OCI-M1 (cell line): Measurements from ENCODE around the gene FAM72B.
"Not testable (repeated sequence)": the region's sequence is repeated elsewhere in the genome, so short reads cannot be mapped to it uniquely, and the experiment has no call there.

Experiments
- DNase-seq: peaks from one replicate; lab custom pipeline; 2025; lab: John Stamatoyannopoulos, UW

FAM72B gene

DNA sequence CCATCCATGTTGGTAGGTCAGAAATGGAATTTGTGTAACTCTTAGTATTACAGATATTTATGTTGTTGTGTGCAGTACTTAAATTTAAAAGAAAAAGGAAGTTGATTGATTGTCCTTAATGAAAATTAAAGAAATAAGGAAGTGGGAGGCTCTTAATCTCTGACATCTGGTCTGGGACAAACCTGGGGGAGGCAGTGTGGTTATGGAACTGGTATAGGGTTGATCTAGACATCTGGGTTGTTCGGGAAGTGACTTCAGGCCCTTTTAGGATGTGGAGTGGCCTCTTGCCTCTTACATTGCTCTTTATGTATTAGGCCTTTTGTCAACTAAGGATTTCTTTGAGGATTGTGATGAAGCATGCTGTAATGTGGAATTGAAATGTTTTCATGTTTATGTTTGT lies 16.1 kb upstream of the FAM72B start:
- DNase-seq: not testable (repeated sequence)

DNA sequence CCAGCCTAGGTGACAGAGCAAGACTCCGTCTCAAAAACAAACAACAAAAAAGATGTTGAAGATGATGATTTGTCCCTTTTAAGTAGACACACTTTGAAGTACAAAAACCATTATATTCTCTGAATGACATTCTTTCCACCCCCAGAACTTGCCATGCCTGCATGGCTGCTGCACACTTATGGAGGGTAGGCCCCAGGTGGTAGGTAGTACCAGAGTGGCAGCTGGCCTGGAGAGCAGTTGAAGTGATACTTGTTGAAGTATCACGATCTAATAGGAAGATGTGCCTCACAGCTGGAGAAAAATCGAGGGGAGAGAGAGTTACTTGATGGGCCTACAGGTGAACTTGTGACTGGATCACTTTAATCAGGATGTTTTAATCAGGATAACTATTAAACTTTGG lies 15.6 kb upstream of the FAM72B start:
- not testable (repeated sequence) for DNase-seq

DNA sequence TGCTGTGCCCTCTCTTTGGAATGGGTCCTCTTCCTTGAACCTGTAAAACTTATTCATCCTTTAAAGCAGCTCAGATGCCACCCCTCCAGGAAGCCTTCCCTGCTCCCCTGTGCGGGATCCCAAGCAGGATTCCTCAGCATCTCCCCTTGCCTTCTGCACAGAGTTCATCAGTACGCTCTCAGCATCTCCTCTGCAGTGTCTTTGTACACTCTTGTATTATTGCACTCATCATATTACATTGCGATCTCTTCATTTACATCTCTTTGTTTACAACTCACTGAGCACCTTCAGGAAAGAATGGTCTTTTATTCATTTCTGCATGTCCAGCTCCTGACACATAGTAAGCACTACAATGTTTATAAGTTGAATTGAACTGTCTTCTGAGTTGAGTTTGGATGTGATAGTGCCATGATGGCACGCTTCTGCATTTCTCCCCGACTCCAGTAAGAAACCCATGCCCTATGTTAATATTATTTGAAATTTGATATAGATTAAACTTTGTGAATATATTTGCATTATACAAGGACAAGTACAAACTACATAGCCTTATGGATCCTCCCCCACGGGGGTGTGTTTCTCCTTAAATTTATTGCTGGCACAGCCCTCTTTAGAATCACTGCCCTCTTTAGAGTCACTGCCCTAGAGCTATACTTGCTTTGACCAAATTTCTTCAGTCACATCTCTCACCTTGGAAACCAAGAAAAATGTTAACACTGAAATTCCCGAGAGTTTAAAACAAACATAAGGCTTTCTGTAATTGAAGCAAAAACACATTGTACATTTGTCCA lies 13.1 kb upstream of the FAM72B start:
- DNase-seq: not testable (repeated sequence)

DNA sequence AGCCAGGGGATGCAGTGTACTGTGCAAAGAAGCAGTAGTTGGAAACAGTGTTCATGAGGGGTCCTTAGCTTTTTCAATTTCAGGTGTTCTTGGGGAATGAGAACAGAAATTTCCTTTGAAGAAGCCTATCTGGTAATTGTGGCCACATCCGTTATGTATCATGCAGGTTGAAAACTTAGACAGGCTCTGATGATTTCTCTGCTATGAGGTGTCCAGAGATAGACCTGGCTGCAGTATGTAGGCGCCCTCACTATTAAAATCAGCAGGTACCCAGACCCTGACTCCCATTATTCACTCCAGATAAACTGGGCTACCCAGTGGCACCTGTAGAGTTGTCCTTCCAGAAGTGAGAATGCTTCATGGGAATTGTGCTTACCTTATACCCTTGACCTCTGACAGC lies 8.4 kb upstream of the FAM72B start:
- DNase-seq: not testable (repeated sequence)

DNA sequence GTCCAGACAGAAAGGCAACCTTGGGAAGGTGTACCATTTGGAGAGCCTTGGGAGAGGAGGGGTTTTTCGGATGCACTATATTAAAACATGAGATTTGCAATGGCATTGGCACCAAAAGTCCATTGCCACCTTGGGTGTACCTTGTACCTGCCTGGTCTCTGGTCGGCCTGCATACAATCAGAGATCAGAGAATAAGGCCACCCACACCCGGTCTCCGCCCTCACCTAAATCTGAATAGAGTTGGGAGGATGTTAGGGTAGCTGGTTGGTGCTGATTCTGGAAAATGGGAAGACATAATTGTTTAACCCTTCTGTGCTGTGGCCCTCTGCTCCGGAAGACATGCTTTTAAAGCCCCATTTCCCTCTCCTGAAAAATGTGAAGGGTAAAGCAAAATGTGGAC lies 3.8 kb upstream of the FAM72B start:
- DNase-seq: not testable (repeated sequence)

DNA sequence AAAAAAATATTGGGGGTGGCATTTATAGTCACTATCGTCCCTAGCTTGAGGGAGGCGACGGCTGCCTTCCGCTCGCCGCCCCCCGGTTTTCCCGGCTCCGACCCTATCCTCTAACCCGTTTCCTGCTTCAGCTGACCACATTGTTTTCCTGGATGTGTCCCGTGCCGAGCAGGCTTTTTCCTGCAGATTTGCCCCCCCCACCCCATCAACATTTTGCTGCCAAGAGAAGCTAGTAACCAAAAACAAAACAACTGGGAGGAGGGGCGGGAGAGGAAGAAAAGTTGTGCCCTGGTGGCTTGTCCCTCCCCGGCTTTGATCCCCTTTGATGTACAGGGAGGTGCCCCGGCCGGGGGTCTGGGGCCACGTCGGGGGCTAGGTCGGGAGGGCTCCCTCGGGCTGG lies 2.1 kb upstream of the FAM72B start:
- DNase-seq: not testable (repeated sequence)

DNA sequence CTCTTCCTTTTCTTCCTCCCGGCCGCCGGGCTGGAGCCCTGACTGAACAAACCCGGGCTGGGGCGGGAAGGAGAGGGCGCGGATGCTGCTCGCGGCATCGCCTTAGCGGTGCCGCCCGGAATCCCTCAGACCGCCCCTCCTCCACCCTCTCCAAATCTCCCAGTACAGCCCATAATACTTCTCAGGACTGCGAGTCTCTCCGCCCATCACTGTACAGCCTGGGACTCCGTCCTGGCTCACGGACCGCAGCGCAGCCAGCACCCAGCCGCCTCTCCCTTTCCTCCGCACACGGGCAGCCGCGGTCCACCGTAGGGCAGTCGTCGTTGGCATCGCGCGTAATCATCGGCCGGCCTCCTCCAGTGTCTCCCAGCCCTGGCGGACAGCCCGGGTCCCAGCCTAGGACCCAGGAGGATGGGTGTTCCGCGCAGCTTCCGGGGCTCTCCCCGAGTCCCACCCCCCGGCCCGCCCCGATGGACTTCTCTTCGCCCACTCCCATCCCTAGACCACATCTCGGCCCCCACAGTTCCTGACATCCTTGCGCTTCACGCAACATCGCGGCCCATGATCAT lies 1.1 kb upstream of the FAM72B start:
- not testable (repeated sequence) for DNase-seq

DNA sequence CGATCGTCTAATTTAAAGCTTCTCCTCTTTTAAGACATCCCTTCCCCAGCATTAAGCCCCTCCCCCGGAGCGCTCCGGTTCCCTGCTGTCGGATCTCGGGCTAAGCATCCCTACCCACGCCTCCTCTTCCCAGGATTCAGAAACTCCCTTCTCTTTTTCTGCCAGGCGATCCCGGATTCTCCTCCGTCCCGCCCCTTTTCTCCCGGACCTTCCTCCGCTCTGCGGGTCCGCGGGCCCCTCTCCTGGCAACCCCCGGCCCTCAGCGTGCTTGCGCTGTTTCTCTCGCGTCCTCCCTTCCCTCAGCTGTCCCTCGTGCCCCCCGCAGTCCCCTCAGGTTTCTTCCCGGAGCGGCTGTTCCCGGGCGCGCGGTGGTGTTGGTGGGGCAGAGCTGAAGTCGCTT lies 273 bp downstream of the FAM72B start:
- not testable (repeated sequence) for DNase-seq

DNA sequence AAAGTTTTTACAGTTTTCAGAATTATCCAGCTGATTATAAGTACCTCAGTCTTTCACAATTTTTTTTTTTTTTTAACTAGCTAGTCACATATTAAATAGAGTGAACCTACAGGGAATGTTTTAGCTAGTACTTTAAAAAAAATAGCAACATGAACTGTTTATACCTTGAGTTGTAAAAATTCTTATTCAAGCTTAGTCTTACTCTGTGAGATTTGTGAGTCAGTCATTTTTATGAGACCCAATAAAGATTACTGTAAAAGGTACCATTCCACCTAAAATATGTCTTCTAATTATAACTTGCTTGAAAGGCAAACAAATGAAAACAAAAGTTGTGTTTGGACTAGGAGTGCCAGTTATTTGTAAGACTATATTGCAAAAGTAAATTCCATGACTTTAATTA lies 5.9 kb downstream of the FAM72B start:
- DNase-seq: not testable (repeated sequence)

DNA sequence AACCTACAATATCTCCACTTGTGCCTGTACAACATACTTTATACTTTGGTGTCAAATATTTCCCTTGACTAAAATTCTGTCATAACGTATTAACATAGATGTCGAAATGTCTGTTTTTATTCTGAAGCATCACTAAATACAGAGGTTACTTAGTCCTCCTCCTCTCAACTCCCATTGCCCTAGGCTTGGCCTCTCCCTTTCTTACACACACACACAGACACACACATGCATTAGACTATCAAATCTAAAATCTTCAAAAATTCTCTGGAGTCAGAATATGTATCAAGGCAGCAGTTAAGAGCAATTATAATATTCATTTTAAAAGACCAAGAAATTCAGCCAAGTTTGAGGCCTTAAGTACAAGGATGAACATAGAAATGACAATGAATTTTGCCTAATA lies 7.5 kb downstream of the FAM72B start:
- DNase-seq: not testable (repeated sequence)

DNA sequence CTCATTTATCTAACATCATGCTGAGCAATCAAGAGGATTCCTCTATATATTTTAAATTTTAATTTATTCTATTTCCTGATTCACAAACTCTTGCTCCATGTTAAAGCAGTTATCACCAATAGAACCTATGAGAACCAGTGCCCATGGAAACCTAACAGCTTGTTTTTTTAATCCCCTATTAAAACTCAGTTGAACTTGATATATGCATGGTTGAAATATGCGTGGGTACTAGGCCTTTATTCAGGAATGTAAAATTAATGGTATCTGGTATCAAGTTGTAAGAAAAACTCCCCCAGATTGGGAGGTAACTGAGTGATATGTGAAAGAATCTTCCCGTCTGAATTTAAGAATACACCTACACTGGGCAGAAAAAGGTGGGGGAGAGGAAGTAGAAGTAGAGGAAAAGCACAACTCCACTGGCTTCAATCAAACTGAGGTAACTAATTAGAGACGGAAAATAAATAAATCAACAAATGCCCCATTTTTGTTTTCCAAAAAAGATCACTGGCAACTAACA lies 15.9 kb downstream of the FAM72B start:
- DNase-seq: not testable (repeated sequence)

DNA sequence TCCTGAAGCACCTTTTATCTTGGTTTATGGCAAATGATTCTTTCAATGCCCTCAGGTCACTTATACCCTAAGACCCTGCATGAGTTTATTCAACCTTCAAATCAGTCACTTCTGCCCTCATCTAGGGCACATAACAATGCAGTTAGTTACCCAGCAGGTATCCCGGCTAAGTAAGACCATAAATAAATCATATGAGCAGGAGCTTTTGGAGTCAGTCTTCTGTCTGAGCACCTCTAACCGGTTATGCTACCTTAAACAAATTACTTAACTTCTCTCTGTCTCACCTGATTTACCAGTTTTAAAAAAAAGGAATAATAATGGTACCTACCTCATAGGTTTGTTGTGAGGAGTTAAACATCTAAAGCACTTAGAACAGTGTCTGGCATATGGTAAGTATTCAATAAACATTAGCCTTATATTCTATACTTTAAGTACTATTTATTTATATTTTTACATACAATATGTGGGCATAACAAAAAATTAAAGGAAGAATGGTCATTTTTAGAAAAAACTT lies 16.9 kb downstream of the FAM72B start:
- not testable (repeated sequence) for DNase-seq

DNA sequence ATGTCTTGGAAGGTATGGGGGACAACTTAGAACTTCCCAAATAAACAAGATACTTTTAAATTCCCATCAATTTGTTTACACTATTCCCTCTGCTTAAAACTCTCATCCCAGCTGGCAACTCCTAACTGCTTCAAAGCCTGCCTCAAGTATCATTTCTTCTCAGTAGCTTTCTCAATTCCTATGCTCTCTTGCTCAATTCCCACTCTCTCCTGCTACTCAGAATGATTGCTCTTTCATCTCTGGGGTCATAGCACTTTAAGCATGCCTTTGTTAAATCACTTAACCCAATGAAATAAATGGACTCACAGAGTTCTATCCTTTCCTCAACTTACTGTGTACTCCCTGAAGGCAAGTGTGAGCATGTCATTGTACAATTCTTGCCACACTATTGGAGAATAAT lies 18.8 kb downstream of the FAM72B start:
- not testable (repeated sequence) for DNase-seq

DNA sequence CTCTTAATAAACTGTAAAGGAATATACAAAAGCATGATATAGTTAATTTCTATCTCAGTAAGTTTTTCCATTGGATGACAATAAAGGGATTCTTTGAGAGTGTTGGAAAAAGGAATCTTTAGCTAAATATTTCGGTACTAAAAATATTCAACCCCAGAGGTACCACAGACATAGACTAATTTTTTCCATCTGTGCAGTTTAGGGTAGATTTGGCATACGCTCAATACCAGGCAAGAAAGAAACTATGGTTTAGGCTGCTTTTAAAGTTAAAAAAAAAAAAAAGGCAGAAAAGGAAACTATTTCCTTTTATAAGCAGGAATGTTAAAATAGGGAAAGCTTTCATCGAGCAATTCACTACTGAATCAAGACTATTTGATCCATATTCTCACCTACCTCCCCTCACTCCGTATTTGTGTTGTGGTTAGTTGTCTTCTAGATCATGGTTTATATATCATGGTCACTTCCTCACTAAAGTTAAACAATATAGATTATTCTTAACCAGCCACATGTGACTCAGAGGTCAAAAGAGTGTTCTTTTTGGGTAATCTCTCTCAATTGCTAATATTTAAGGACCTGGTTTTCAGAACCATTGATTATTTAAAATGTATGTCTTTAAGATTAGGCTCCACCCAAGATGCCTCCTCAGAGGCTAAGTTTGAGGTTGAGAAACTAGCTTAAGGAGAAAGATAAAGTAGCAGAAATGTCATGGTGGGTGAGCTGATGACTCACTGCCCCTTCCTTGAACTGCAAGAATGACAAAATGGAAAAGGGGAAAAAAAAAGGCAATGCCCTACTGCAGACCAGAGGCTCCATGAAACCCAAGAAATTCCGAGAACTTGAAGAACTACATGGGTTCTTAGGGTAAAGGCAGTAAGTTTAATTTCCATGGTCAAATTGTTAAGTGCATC lies 20.0 kb downstream of the FAM72B start:
- peak; percentile 84 for DNase-seq

DNA sequence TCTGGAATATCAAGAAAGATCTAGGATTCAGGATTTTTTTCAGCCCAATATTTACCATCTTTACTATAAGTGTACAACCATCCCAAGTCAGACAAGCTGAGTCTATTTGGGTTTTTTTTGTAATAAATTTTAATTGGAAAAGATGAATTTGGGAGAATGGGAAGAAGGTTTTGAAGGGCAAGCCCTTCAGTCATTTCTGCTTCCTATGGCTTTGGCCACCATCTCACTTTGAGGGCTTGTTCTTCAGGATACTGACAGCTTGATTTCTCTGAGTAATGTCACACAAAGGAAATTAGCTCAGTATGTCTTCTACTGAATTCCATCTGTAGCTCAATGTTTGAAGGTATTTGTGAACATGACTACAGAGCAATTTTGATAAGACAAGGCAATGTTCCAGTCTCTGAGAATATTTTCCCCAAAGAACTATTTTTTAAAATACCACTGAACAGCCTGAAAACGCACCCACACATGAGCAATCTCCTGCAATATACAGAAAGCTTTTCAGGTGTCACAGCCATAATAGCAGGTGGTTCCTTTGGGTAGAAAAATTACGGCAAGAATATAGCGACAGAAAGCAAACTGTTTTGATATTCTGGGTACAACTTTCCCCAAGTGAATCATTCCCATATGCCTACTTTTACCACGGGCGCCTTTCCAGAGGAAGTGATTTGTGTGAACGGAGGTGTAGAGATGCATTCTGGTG lies 22.8 kb downstream of the FAM72B start:
- DNase-seq: not testable (repeated sequence)

DNA sequence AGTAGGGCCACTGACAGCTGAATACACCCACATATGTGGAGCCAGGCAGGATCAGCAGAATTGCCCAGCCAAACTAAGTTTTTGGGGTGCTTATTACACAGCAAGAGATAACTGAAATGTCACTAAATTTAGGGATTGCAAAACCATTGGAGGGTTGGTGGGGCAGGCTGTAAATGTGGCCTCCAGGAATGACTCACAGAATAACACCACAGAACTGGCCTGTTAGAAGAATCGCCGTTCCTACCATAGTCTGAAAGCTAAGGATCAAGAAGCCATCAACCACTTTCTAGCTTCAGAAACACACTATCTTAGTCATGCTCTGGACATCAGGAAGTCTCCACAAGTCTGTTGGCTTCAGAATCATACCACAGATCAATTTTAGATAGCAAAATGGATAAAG lies 24.0 kb downstream of the FAM72B start:
- peak; percentile 31 for DNase-seq

DNA sequence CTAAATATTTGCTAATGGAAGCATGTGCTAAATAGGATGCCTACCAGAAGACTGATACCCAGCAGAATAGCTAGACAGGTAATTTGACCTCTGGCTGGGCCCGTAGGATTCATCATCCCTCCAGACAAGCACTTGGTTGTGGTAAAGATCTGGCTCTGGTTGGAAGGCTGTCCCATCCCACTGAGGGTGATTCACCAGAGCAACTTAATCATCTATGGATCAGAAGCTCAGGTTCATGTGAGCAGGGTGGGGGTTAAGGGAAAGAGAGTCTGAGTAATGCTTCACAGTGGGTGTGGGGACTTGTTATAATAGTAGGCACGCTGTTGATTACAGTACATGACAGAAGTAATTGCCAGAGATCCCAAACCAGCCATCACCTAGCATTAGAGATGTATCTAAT lies 26.5 kb downstream of the FAM72B start:
- not testable (repeated sequence) for DNase-seq

DNA sequence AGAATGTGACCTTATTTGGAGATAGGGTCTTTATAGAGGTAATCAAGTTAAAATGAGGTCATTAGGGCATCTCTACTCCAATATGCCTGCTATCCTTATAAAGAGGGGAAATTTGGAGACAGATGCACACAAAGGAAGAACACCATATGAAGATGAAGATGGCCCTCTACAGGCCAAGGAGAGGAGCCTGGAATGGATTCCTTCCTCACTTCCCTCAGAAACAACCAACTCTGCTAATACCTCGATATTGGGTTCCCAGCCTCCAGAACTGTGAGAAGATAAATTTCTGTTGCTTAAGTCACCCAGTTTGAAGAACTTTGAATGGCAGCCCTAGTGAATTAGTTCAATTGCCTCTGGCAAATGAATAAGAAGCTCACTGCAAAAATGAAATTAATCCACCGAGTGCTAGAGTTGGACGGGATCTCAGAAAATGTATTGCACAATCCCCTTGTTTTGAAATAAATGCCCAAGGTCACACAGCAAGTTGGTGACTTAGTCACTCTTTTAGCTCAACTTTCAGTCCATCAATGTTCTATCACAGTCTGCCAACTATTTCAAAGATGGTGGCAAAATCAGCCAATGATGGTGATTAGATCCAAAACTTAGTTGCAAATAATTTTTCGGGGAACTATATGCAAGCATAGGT lies 27.1 kb downstream of the FAM72B start:
- not testable (repeated sequence) for DNase-seq

DNA sequence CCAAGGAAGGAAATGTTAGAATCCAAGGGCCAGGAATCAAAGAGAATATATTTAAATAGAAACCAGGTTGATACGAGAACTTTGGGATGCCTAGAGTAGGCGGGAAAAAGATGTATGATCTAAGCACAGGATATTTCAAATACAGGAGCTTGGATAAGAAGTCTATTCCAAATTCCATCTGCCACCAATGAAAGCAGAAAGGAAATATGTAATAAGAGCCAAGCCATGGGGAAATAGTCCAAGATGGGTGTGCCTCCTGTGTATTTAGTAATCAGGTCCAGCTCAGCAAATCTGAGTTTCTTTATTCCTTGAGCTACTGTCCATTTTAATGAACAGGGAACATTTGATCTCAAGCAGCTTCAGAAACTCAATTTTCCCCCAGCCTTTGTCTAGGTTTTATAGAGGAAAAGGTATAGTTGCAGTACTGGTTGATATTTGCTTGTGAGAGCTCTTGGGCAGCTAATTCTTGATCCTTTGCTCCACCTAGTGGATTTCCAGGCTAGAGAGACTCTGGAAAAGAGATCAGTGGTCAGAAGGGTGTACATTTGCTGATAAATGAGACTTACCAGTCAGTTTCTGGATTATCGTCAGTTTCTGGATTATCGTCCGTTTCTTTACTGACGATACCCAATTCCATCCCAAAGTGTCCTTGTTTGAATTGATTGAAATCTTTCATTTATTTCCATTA lies 28.3 kb downstream of the FAM72B start:
- DNase-seq: peak; percentile 72

DNA sequence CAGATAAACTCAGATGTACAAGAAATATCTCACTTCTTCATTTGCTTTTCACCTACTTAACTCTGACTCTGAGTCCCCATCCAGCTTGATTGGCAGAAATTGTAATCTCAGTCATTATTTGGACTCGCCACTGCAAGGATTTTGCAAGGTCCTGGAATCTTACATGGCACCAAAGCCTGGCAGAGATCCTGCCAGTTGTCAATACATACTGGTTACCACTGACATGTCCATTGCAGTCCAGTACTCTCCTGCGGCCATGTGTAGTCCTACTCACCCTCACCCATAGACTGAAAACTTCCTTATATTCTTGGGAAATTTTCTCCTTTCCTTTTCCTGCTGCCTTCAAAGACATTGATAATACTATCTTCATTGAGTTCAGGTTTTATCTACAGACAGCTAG lies 29.3 kb downstream of the FAM72B start:
- DNase-seq: not testable (repeated sequence)
